Measurements from ENCODE around the gene TIMM29.
"Not testable (repeated sequence)": the region's sequence is repeated elsewhere in the genome, so short reads cannot be mapped to it uniquely, and the experiment has no call there.

The TIMM29 gene

GRCh38 chr19:10946958-10947657 is 18.5 kb downstream of the TIMM29 start:
- DNase-seq: no peak

DNA sequence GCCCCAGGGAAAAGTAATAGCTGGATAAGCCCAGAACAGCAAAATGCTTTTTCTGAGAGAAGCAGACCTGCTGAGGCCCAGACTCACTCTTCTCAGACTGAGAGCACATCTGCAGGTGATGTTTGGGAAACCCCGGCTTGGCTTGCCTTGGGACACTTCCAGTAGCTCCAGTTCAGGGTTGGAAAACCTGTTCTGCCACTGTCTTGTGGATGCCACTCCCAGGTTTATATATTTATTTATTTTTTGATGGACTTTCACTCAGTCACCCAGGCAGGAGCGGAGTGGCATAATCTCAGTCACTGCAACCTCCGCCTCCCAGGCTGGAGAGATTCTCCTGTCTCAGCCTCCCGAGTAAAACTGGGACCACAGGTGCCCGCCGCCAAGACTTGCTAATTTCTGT is 24.2 kb downstream of the TIMM29 start:
- DNase-seq: no peak

DNA sequence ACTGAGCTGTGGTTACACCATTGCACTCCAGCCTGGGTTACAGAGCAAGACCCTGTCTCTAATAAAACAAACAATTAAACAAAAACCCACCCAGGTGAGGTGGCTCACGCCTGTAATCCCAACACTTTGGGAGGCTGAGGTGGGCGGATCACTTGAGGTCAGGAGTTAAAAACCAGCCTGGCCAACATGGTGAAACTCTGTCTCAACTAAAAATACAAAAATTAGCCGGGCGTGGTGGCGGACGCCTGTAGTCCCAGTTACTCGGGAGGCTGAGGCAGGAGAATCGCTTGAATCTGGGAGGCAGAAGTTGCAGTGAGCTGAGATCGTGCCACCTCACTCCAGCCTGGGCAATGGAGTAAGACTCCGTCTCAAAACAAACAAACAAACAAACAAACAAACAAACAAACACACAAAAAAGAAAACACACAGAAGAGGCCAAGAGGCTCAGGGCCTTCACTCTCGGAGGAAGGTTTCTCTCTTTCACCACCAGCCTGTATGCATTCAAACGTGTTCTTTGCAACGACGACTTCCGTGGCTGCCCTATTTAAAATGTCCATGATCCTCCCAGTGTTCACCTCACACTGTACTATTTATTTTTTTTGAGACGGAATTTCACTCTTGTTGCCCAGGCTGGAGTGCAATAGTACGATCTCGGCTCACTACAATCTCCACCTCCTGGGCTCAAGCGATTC is 30.8 kb downstream of the TIMM29 start:
- not testable (repeated sequence) for DNase-seq

- peak; percentile 97 for DNase-seq
Observed at GRCh38 chr19:10960314-10961072, 31.9 kb downstream of the TIMM29 start, which contains the start of gene SMARCA4. Gene SMARCA4 (plus strand): TSS chr19:10961030. CDS start chr19:10984152, 23,122 bp downstream.

GRCh38 chr19:10961073-10961860 is 32.7 kb downstream of the TIMM29 start:
- no peak for DNase-seq

GRCh38 chr19:10962863-10963262 is 34.3 kb downstream of the TIMM29 start:
- no peak for DNase-seq

DNA sequence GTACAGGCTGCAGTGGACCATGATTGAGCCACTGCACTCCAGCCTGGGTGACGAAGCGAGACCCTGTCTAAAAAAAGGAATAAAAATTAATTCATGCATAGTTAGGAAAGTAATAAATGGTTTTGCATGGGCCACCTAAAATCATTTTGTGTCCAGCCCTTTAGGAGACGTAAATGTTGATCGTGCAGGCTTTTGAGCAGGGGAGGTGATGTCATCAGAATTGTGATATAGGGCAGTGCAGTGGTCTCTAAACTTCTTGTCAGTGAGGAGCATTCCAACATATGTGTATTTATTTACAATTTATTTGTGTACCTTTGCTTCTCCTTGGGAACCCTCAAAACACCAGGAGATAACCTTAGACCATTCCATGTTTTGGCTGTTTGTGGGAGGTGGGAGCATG is 35.3 kb downstream of the TIMM29 start:
- DNase-seq: no peak

DNA sequence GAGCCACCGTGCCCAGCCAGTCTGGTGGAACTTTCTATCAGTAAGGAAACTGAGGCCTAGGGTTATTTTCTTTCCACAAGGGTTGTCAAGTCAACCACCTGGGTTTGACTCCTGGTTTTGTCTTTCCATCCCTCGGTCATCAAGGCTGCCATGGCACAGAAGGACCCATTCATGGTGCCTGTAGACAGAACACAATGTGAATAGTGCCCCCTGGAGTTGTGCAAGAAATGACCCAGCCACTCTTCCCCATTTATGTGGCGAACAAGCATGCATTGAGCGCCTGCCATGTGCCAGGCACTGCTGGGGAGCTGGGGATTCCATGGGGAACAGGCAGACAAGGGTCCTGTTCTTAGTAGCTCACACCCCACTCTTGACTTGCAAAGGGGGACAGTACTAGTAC is 36.3 kb downstream of the TIMM29 start:
- DNase-seq: no peak

DNA sequence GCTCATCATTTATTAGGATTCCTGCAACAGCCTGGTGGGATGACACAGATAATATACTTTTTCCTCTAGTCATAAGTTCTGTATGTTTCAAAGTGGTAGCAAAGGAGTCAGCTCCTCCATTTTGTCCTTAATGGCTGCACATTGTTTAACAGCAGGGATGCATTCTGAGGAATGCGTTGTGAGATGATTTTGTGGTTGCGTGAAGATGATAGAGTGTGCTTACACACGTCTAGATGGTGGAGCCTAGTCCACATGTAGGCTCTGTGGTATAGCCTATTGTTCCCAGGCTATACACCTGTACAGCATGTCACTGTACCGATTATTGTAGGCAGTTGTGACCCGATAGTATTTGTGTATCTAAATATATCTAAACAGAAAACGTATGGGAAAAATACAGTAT is 36.8 kb downstream of the TIMM29 start:
- no peak for DNase-seq

DNA sequence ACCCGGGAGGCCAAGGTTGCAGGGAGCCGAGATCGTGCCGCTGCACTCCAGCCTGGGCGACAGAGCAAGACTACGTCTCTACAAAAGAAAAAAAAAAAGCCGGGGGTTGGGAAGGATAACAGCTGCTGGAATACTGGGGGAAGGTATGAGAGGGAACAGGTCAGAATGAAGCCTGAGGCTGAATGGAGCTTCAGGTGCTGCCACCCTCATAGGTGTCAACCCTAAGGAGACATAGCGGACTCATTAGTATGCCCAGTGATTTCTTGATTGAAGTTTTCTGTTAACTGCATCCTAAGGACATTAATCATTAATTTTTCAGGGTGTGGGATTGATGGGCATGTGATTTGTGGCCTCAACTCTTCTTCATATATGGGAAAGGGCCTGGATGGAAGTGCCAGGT is 38.2 kb downstream of the TIMM29 start:
- DNase-seq: no peak

- no peak for DNase-seq
Observed at GRCh38 chr19:10968527-10969135, 40.0 kb downstream of the TIMM29 start.

DNA sequence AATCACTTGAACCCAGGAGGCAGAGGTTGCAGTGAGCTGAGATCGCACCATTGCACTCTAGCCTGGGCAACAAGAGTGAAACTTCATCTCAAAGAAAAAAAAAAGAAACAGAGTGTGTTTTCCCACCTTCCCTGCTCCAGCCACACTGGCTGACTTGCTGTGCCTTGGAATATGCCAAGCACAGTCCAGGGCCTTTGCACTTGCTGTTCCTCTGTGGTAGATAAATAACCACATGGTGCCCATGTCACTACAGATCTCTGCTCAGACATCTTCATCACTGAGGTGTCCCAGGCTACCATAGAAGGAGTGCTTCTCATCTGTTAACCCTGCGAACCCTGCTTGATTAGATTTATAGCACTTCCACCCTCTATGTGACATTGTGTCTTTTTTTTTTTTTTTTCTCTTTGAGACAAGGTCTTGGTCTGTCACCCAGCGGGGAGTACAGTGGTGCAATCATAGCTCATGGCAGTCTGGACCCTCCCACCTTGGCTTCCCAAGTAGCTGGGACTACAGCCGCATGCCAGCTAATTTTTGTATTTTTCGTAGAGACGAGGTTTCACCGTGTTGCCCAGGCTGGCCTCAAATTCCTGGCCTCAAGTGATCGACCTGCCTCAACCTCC is 42.6 kb downstream of the TIMM29 start:
- DNase-seq: no peak

GRCh38 chr19:10975374-10976130 is 46.9 kb downstream of the TIMM29 start:
- DNase-seq: no peak

DNA sequence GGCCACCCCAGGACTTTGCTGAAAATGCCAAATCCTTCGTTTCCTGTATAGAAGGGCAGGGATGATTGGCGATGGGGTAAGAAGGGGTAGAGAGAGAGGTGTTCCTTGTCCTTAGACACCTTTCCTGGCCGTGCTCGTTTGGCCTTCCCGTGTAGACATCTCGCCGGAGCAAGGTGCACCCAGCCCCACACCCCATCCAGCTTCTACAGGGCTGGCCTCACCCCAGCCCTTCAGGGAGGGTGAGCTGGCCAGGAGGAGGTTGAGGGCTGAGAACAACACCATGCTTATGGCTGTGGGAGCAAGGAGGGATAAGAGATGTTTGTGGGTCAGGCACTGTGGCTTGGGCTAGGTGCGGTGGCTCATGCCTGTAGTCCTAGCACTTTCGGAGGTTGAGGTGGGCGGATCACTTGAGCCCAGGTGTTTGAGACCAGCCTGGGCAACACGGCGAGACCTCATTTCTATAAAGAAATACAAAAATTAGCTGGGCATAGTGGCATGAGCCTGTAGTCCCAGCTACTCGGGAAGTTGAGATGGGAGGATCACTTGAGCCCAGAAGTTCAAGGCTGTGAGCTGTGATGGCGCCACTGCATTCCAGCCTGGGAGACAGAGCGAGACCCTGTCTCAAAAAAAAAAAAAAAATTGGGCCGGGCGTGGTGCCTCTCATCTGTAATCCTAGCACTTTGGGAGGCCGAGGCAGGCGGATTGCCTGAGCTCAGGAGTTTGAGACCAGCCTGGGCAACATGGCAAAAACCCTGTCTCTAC is 47.7 kb downstream of the TIMM29 start:
- no peak for DNase-seq

GRCh38 chr19:10977742-10978092 is 49.1 kb downstream of the TIMM29 start:
- no peak for DNase-seq
